Measurements from ENCODE around the gene PRR9.

DNA sequence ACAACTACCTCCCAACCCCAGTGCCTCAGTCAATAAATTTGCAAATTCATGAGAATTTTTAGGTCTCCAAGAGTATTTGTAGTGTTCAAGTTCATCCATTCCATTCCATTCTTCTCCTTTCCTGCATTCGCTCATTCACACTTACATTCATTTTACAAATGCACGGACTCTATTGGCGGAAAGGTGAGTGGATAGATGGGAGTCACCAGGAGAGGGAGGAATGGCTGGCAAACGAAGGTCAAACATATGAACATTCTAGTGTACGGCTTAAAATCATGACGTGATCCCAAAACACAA is 44.6 kb downstream of the PRR9 start:
- TF ChIP-seq POLR2AphosphoS5 (IDR thresholded peaks at IDR 0.05; ENCODE audit: low read depth, low read length), result no peak
- TF ChIP-seq POLR2A (IDR thresholded peaks at IDR 0.05; ENCODE audit: low read depth, low read length), result no peak
- TF ChIP-seq SPI1 (IDR thresholded peaks at IDR 0.05; ENCODE audit: low read depth, low read length), result no peak
- TF ChIP-seq TAF1 (IDR thresholded peaks at IDR 0.05; ENCODE audit: low read depth, low read length), result no peak
- no peak for TF ChIP-seq PAX5 (IDR thresholded peaks at IDR 0.05; ENCODE audit: insufficient read depth, low read length, severe bottlenecking)
- TF ChIP-seq POU2F2 (IDR thresholded peaks at IDR 0.05; ENCODE audit: low read depth, low read length), result no peak

All from GM12891 (cell line).